Panc1 (cell line): ENCODE measurements around the gene NR0B1.

Experiments
- CTCF ChIP-seq: fragments of 450-650 bp; IDR thresholded peaks from 2 replicates; pipeline ENCODE4 v1.5.1; 2017; ENCODE audit warnings: mild to moderate bottlenecking
- REST ChIP-seq, 2 experiments: IDR thresholded peaks; 2 replicates each; pipeline ENCODE4 v1.6.1; 2011 to 2012; ENCODE audit warnings: low read depth in 2 of 2, control low read depth in 1 of 2, low read length in 1 of 2, mild to moderate bottlenecking in 1 of 2, moderate library complexity in 1 of 2; ENCODE audit not compliant: insufficient read depth in 1 of 2

GRCh38 chrX:30349946-30350345 lies 40.8 kb upstream of the NR0B1 start:
- TF ChIP-seq CTCF (no peak), REST (IDR thresholded peaks at IDR 0.05; ENCODE audit: insufficient read depth in 1 of 2, low read depth in 2 of 2, low read length in 1 of 2) (no peak)
